HG02970 (cell line): Measurements from ENCODE around the gene ZDHHC5.
A peak's percentile ranks its signal among the peaks of the same experiment; 100 is the strongest.
"Not testable (repeated sequence)": the region's sequence is repeated elsewhere in the genome, so short reads cannot be mapped to it uniquely, and the experiment has no call there.

ENCODE experiments used
- ATAC-seq: cut with Tn5 transposase; IDR thresholded peaks from one replicate; pipeline ENCODE4 v1.9.1; 2021; ENCODE audit warnings: mild to moderate bottlenecking, moderate library complexity, moderate number of reproducible peaks; ENCODE audit not compliant: unreplicated experiment, low FRiP score

Gene ZDHHC5

DNA sequence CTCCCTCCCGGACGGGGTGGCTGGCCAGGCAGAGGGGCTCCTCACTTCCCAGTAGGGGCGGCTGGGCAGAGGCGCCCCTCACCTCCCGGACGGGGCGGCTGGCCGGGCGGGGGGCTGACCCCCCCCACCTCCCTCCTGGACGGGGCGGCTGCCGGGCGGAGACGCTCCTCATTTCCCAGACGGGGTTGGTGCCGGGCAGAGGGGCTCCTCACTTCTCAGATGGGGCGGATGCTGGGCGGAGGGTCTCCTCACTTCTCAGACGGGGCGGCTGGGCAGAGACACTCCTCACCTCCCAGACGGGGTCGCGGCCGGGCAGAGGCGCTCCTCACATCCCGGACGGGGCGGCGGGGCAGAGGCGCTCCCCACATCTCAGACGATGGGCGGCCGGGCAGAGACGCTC is 48.8 kb downstream of the ZDHHC5 start:
- ATAC-seq = not testable (repeated sequence)

DNA sequence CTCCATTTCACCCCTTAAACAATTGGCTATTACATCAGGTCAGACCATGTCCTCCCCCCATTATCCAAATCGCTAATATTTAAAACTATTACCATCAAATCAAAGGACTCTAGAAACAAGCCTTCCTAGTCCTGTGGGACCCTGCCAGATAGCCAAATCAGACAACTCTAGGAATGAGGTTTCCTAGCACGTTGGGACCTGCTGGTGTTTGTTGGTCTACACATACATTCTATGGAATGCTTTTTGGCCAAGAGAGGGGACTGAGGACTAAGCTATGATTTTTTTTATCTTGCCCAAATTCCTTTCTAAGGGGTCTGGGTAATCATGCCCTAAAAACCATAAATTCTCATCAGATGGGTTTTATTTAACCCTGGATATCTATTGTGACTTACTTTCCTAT is 59.3 kb downstream of the ZDHHC5 start:
- ATAC-seq = no peak

DNA sequence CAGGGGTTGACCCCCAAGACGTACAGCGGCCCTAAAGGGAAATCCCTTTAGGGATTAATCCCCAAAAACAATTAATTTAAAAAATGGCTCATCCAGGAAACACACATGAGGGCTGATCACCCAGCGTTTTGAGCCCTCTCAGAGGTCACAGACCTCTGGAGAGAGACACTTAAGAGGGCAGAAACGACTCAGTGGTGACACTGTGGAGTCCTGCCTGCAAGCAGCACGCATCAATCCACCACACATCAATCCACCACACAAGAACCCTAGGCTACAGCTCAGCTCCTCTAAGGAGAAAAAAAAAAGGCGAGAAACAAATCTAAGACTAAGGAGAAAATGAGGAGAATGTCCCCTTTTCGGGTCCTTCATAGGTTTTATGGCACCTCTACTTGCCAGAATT is 60.9 kb downstream of the ZDHHC5 start:
- ATAC-seq = no peak

DNA sequence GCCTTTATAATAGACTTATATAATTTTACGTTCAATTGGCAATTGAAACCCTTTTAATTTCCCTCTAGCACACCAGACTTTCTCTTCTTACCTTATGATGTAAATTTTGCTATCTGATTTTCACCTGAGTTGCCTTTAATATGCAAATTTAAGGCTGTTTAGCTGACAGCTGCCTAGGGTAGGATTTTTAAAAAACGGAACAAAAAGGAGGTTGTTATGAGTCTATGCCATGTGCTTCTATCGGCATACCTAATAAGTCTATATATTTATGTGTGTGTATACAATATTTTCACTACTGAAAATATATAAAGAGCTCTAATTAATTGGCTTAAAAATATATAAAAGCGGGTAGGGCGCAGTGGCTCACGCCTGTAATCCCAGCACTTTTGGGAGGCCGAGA is 61.6 kb downstream of the ZDHHC5 start:
- no peak for ATAC-seq

DNA sequence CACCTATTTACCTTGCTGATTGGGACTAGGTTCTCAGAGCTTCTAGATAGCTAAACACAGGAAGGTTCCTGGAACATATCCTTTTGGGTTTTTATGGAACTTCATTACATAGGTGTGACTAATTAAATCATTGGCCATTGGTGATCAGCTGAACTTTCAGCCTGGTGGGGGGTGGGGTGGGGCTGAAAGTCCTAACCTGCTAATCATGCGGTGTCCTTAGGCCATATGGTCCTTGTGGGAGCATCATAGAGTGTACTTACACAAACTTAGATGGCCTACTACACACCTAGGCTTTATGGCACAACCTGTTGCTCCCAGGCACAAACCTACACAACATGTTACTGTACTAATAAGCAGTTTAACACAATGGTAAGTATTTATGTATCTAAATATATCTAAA is 64.7 kb downstream of the ZDHHC5 start:
- ATAC-seq = no peak

DNA sequence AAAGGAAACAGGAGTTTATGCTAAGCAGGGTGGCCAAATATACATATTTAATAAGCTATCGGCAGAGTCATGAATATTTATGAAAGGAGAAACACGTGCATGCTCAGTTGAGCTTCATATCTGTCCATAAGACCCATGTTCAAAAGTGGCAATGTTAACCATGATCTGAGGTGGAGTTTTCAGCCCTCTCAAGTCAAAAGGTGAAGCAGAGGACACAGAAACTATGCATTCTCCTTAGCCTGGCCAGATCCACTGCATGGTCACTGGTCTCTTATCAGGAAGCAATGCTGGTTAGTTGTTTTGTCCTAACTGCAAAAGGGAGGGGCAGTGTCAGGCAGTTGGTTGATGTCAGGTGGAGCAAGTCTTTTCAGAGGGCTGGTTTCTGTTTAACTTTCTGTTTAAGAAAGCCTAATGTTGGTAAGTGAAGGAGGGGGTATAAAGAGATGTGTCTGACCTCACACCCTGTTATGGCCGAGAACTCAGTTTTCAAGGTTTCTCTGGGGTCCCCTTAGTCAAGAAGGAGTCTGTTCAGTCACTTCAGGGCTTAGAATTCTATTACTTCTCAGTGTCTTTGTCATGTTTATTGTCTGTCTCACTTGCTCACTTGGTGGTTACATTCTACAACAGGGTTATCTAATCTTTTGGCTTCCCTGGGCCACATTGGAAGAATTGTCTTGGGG is 67.8 kb downstream of the ZDHHC5 start:
- ATAC-seq = no peak

DNA sequence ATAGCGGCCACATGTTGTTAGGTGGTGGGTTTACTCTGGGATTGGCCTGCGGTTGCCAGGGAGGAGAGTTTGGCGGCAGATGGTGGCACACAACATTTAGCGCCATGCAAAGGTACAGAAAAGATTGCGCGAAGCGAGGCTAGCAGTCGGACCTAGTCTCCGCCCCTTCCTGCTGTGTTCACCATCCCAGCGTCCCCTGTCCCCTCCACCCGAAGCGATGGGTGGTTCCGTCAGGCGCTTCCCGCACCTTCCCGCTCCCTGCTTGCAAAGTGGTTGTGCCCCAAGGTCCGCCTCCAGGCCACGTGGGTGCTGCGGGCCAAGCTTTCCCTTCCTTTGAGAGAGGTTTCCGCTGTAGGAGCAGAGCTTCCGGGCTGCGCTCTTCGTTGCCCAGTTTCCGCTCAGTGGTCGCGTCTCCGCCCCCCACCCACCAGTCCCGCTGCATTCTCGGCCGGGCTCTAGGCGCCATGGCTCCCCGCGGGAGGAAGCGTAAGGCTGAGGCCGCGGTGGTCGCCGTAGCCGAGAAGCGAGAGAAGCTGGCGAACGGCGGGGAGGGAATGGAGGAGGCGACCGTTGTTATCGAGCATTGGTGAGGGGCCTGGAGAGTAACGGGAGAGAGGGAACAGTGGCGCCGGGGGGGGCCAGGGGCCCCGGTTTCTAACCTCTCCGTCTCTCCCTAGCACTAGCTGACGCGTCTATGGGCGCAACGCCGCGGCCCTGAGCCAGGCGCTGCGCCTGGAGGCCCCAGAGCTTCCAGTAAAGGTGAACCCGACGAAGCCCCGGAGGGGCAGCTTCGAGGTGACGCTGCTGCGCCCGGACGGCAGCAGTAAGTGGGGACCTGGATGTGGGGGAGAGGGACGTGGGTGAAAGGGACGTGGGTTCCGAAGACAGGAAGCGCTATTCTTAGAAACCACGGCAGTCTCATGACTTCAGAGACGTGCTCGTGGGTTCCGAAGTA is 73.5 kb downstream of the ZDHHC5 start, which contains the start of gene SELENOH:
Gene SELENOH (plus strand): TSS at position 360 of the 955 bp plus-strand sequence. CDS start 105 bp downstream, at position 465.
- ATAC-seq = peak; percentile 93

DNA sequence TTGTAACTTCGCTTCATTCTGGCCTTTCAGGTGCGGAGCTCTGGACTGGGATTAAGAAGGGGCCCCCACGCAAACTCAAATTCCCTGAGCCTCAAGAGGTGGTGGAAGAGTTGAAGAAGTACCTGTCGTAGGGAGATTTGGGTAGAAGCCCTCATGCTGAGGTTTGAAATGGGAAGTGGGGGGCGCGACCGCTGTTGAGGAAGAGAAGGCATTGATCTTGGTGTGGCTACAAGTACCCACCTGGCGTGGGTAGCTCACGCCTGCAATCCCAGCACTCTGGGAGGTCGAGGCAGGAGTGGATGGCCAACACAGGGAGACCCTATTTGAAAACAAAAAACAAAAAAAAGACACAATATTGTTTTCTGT is 74.2 kb downstream of the ZDHHC5 start:
- ATAC-seq = no peak

DNA sequence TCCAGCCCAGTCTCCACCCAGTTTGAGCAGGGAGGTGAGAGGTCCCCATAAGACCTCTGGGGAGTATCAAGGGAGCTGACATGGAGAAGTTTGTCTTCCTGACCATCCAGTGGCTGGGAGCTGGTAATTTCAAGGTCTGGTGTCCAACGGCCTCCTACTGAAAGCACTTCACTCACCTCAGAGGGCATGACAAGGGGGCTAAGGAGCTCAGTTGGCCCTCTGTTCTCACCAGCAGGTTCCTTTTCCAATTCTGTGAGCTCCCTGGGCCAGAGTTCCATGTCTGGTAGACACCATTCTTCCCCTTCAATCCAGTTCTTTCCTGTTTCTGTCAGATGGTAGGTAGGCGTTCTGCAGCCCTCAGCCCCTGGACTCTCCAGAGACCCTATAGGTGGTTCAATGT is 76.4 kb downstream of the ZDHHC5 start:
- no peak for ATAC-seq

DNA sequence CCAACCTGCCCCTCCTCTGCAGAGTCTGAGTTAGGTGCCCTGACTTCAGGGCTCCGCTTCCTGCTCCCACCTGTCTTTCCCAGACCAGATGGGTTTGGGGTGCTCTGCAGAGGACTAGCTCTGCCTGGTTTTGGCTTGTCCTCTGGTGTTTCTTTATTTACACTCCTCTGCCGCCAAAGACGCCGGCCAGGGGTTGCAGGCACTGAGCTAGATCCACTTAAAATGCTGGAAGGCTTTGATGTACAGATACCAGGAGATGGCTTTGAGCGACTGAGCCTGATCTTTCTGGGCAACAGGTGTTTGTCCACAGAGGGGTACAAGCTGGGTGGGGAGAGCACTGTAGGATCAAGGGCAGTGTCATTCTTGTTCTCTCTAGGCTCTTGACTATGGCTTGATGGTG is 77.3 kb downstream of the ZDHHC5 start:
- no peak for ATAC-seq

DNA sequence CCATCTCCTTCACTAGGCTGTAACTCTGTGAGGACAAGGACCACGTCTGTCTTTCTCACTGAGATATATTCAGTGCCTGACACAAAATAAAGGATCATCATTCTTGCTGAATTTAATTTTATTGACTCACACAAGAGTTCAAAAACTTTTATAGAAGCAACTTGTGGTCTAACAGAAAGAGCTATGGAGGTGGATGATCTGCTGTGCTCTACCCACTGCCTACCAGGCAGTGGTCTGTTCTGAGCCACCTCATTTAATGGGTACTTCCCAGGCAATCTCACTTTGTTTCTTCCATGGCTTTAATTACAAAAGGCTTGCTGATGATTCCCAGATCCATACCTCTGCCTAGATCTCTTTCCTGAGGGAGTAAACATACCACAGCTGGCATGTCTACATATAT is 79.0 kb downstream of the ZDHHC5 start:
- no peak for ATAC-seq
